ENCODE measurements around the gene GSTM5. TPM values are rescaled to one million over a fixed set of nuclear protein-coding genes. Genes with fewer than 3 reads are reported as not detected.

GSTM5 gene
- total and polyA plus RNA-seq, 5 donors from 2014 or later, result not detected

DNA sequence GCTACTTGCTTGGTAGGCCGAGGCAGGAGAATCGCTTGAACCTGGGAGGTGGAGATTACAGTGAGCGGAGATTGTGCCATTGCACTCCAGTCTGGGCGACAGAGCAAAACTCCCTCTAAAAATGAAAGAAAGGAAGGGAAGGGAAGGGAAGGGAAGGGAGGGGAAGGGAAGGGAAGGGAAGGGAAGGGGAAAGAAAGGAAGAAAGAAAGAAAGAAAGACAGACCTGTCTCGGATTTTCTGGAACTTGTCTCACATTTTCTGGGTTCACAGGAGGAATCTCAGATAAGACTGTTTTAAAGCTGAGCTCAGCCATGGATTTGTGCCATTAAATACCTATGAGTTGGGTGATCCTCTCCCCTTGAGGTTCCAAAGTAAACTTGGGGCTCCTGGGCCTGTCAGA is 12.9 kb downstream of the GSTM5 start:
- Mint-ChIP-seq H3K36me3 (no peaks in the 10 kb centered on the region), H3K27ac (no peak overlapping the region), H3K27me3 (peaks cover 40% of the 10 kb centered on the region), H3K9me3 (no peaks in the 10 kb centered on the region), H3K4me3 (no peak overlapping the region), H3K4me1 (no peaks in the 10 kb centered on the region)
- peaks cover 5% of the 10 kb centered on the region for H3K27me3 ChIP-seq (ENCODE audit: control insufficient read depth, insufficient read depth, low read length)
- no peak for ATAC-seq (ENCODE audit: low read depth in 2 of 2)
- DNase-seq, result no peak
- H3K36me3 ChIP-seq (ENCODE audit: control insufficient read depth, insufficient read depth, low read length), result no peaks in the 10 kb centered on the region
- H3K4me3 ChIP-seq (ENCODE audit: low read depth, low read length), result no peak overlapping the region
- no peak overlapping the region for H3K27ac ChIP-seq (ENCODE audit: insufficient read depth, low read length, poor library complexity, severe bottlenecking)
- H3K9me3 ChIP-seq (ENCODE audit: control insufficient read depth in 2 of 2, low read length in 2 of 2), result no peaks in the 10 kb centered on the region
- H3K4me1 ChIP-seq (ENCODE audit: control insufficient read depth, insufficient read depth, low read length, poor library complexity, severe bottlenecking), result no peaks in the 10 kb centered on the region

DNA sequence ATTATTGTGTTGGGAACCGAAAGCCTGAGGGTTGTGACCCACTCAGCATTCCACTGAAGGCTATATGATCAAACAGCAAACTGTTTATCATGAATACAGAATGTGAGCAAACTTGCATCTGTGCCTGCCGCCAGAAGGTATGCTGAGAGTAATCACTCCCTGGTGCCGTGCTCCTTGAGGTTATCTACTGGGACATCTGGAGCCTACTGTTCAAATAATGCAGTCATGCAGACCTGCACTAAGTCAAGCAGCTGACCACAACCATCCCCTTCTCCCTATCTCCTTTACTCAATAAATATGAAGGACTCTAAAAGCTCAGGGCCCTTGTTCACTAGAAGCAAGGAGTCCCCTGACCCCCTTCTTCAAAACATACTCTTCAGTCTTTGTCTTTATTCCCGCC is 13.5 kb downstream of the GSTM5 start:
- peaks cover 5% of the 10 kb centered on the region for H3K27me3 ChIP-seq (ENCODE audit: control insufficient read depth, insufficient read depth, low read length)
- Mint-ChIP-seq H3K36me3 (no peaks in the 10 kb centered on the region), H3K9me3 (no peaks in the 10 kb centered on the region), H3K4me1 (no peaks in the 10 kb centered on the region), H3K27ac (no peak overlapping the region), H3K4me3 (no peak overlapping the region), H3K27me3 (peaks cover 40% of the 10 kb centered on the region)
- H3K4me1 ChIP-seq (ENCODE audit: control insufficient read depth, insufficient read depth, low read length, poor library complexity, severe bottlenecking), result no peaks in the 10 kb centered on the region
- H3K9me3 ChIP-seq (ENCODE audit: control insufficient read depth in 2 of 2, low read length in 2 of 2), result no peaks in the 10 kb centered on the region
- no peaks in the 10 kb centered on the region for H3K36me3 ChIP-seq (ENCODE audit: control insufficient read depth, insufficient read depth, low read length)
- no peak for DNase-seq
- H3K27ac ChIP-seq (ENCODE audit: insufficient read depth, low read length, poor library complexity, severe bottlenecking), result no peak overlapping the region
- ATAC-seq (ENCODE audit: low read depth in 2 of 2), result no peak
- no peak overlapping the region for H3K4me3 ChIP-seq (ENCODE audit: low read depth, low read length)

DNA sequence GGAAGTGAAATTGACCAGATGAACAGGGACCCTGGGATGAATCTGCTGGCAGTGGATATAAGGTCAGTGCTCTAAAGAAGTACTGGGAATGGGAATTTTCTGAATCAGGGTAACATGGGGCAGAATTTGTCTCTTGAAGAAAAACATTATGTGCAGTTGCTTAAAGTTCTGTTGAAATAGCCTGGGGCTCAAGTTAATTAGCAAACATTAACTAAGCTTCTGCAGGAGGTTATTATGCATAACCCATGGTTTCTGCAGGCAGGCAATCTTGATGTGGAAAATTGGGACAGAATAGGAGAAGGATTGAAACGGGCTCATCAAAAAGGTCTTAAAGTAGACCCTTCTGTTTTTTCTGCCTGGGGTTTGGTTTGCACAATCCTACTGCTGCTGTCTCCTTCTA is 14.0 kb downstream of the GSTM5 start:
- Histone ChIP-seq H3K4me1 (ENCODE audit: control insufficient read depth, insufficient read depth, low read length, poor library complexity, severe bottlenecking) (no peaks in the 10 kb centered on the region), H3K36me3 (ENCODE audit: control insufficient read depth, insufficient read depth, low read length) (no peaks in the 10 kb centered on the region), H3K27me3 (ENCODE audit: control insufficient read depth, insufficient read depth, low read length) (peaks cover 3% of the 10 kb centered on the region), H3K27ac (ENCODE audit: insufficient read depth, low read length, poor library complexity, severe bottlenecking) (no peak overlapping the region), H3K4me3 (ENCODE audit: low read depth, low read length) (no peak overlapping the region), H3K9me3 (ENCODE audit: control insufficient read depth in 2 of 2, low read length in 2 of 2) (no peaks in the 10 kb centered on the region)
- no peaks in the 10 kb centered on the region for H3K9me3 Mint-ChIP-seq
- H3K27me3 Mint-ChIP-seq, result peaks cover 39% of the 10 kb centered on the region
- DNase-seq, result no peak
- no peak overlapping the region for H3K27ac Mint-ChIP-seq
- no peaks in the 10 kb centered on the region for H3K36me3 Mint-ChIP-seq
- no peak for ATAC-seq (ENCODE audit: low read depth in 2 of 2)
- no peak overlapping the region for H3K4me3 Mint-ChIP-seq
- no peaks in the 10 kb centered on the region for H3K4me1 Mint-ChIP-seq

DNA sequence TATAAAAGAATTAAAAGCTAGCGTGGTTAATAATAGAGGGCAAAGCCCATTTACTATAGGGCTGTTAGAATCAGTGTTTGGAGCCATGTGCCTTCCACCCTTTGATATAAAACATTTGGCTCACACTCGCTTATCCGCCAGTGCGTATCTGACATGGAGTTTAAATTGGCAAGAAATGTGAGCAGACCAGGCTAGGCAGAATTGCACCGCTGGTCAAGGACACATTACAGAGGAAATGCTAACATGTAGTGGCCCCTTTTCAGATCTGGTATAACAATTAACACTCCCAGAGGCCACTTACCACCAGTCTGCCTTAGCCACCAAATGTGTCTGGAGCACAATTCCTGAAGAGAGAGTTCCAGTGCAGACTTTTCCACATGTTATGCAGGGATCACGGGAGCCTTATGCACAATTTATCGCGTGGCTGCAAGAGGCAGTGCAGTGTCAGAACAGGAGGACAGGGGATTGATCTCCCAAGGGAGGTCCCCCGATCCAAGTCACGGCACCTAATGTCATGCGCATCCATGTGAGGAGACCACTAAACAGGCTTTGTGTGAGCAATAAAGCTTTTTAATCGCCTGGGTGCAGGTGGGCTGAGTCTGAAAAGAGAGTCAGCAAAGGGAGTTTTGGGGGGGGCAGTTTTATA is 14.8 kb downstream of the GSTM5 start:
- Mint-ChIP-seq H3K27ac (no peak overlapping the region), H3K27me3 (peaks cover 35% of the 10 kb centered on the region), H3K4me1 (no peaks in the 10 kb centered on the region), H3K9me3 (no peaks in the 10 kb centered on the region), H3K4me3 (no peak overlapping the region), H3K36me3 (no peaks in the 10 kb centered on the region)
- Histone ChIP-seq H3K27me3 (ENCODE audit: control insufficient read depth, insufficient read depth, low read length) (no peaks in the 10 kb centered on the region), H3K27ac (ENCODE audit: insufficient read depth, low read length, poor library complexity, severe bottlenecking) (no peak overlapping the region), H3K4me1 (ENCODE audit: control insufficient read depth, insufficient read depth, low read length, poor library complexity, severe bottlenecking) (no peaks in the 10 kb centered on the region), H3K36me3 (ENCODE audit: control insufficient read depth, insufficient read depth, low read length) (no peaks in the 10 kb centered on the region), H3K4me3 (ENCODE audit: low read depth, low read length) (no peak overlapping the region), H3K9me3 (ENCODE audit: control insufficient read depth in 2 of 2, low read length in 2 of 2) (no peaks in the 10 kb centered on the region)
- no peak for ATAC-seq (ENCODE audit: low read depth in 2 of 2)
- DNase-seq, result no peak

DNA sequence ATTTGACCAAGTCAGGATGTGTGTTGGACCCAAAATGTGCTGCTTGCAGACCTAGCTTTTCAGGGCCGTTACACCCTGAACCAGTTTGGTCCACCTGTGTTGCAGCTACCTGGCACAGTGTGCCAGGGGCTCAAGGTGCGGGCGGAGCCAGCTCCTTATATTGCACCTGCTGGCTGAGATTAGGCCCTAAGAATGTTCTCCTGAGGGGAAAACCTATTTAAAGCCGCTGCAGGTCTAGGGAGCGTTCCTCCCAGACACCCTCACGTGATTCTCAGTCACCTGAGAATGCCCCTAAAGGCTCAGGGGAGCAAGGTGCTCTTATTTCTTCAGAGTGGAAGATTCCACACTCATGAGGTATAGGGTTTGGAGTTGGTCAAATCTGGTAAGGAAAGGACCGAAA is 16.8 kb downstream of the GSTM5 start:
- no peak for ATAC-seq (ENCODE audit: low read depth in 2 of 2)
- Histone ChIP-seq H3K27me3 (ENCODE audit: control insufficient read depth, insufficient read depth, low read length) (no peaks in the 10 kb centered on the region), H3K4me1 (ENCODE audit: control insufficient read depth, insufficient read depth, low read length, poor library complexity, severe bottlenecking) (no peaks in the 10 kb centered on the region), H3K36me3 (ENCODE audit: control insufficient read depth, insufficient read depth, low read length) (no peaks in the 10 kb centered on the region), H3K9me3 (ENCODE audit: control insufficient read depth in 2 of 2, low read length in 2 of 2) (no peaks in the 10 kb centered on the region), H3K4me3 (ENCODE audit: low read depth, low read length) (no peak overlapping the region), H3K27ac (ENCODE audit: insufficient read depth, low read length, poor library complexity, severe bottlenecking) (no peak overlapping the region)
- Mint-ChIP-seq H3K9me3 (no peaks in the 10 kb centered on the region), H3K36me3 (no peaks in the 10 kb centered on the region), H3K27me3 (peaks cover 32% of the 10 kb centered on the region), H3K27ac (no peak overlapping the region), H3K4me3 (no peak overlapping the region), H3K4me1 (no peaks in the 10 kb centered on the region)
- DNase-seq, result no peak

DNA sequence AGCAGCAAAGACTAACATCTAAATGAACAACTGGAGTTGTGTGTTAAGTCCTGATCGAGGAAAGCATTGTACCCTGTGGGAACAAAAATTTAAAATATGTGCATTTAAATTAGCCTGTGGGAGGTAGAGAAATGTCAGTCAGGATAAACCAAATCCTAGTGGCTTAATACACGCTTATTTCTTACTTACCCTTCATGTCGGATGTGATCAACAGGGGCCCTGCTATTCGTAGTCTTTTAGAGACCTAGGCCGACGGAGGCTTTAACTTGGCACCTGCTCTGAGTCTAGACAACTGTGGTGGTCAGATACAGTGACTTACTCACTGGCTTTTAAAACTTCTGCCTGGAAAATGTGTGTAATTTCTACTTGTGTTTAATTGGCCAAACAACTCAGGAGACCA is 18.6 kb downstream of the GSTM5 start:
- no peaks in the 10 kb centered on the region for H3K9me3 ChIP-seq (ENCODE audit: control insufficient read depth in 2 of 2, low read length in 2 of 2)
- H3K36me3 Mint-ChIP-seq, result no peaks in the 10 kb centered on the region
- no peaks in the 10 kb centered on the region for H3K4me1 ChIP-seq (ENCODE audit: control insufficient read depth, insufficient read depth, low read length, poor library complexity, severe bottlenecking)
- H3K27me3 ChIP-seq (ENCODE audit: control insufficient read depth, insufficient read depth, low read length), result peaks cover 2% of the 10 kb centered on the region
- ATAC-seq (ENCODE audit: low read depth in 2 of 2) (no peak), DNase-seq (no peak)
- H3K4me3 ChIP-seq (ENCODE audit: low read depth, low read length), result no peak overlapping the region
- H3K27ac Mint-ChIP-seq, result no peak overlapping the region
- H3K4me3 Mint-ChIP-seq, result no peak overlapping the region
- no peaks in the 10 kb centered on the region for H3K36me3 ChIP-seq (ENCODE audit: control insufficient read depth, insufficient read depth, low read length)
- H3K27me3 Mint-ChIP-seq, result peaks cover 30% of the 10 kb centered on the region
- peaks cover 0 to 2% (median 0%) of the 10 kb centered on the region in 7 donors for H3K9me3 Mint-ChIP-seq
- H3K27ac ChIP-seq (ENCODE audit: insufficient read depth, low read length, poor library complexity, severe bottlenecking), result no peak overlapping the region
- H3K4me1 Mint-ChIP-seq, result no peaks in the 10 kb centered on the region

DNA sequence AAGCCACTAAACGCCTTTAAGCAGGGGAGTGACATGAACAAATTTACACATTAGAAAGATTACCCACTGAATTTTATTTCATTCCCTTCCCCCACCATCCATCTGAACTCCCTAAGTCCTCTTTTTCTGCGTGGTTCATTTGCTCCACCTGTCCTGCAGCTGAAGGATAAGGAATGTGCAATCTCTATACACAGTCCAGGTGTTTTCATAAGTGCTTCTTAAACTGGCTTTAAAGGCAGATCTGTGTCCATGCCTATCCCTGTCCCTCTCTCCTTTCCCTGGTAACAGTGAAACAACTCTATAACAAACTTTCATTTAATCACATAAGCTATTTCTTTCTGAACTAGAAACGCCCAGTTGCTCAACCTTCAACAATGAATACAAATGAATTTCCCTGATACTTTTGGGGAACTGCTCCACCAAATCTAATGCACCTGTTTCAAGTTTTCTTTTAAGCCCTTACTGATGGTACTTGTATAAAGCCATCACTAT is 20.4 kb downstream of the GSTM5 start:
- DNase-seq, result no peak
- Histone ChIP-seq H3K27ac (ENCODE audit: insufficient read depth, low read length, poor library complexity, severe bottlenecking) (no peak overlapping the region), H3K36me3 (ENCODE audit: control insufficient read depth, insufficient read depth, low read length) (peaks cover 2% of the 10 kb centered on the region), H3K4me3 (ENCODE audit: low read depth, low read length) (no peak overlapping the region), H3K9me3 (ENCODE audit: control insufficient read depth in 2 of 2, low read length in 2 of 2) (no peaks in the 10 kb centered on the region), H3K27me3 (ENCODE audit: control insufficient read depth, insufficient read depth, low read length) (peaks cover 4% of the 10 kb centered on the region), H3K4me1 (ENCODE audit: control insufficient read depth, insufficient read depth, low read length, poor library complexity, severe bottlenecking) (no peaks in the 10 kb centered on the region)
- H3K27ac Mint-ChIP-seq, result peak overlapping the region in 1 of 3 donors; percentile 20
- H3K27me3 Mint-ChIP-seq, result peaks cover 17% of the 10 kb centered on the region
- no peak overlapping the region for H3K4me3 Mint-ChIP-seq
- ATAC-seq (ENCODE audit: low read depth in 2 of 2), result no peak
- no peaks in the 10 kb centered on the region for H3K36me3 Mint-ChIP-seq
- H3K4me1 Mint-ChIP-seq, result no peaks in the 10 kb centered on the region
- peaks cover 0 to 2% (median 0%) of the 10 kb centered on the region in 7 donors for H3K9me3 Mint-ChIP-seq

DNA sequence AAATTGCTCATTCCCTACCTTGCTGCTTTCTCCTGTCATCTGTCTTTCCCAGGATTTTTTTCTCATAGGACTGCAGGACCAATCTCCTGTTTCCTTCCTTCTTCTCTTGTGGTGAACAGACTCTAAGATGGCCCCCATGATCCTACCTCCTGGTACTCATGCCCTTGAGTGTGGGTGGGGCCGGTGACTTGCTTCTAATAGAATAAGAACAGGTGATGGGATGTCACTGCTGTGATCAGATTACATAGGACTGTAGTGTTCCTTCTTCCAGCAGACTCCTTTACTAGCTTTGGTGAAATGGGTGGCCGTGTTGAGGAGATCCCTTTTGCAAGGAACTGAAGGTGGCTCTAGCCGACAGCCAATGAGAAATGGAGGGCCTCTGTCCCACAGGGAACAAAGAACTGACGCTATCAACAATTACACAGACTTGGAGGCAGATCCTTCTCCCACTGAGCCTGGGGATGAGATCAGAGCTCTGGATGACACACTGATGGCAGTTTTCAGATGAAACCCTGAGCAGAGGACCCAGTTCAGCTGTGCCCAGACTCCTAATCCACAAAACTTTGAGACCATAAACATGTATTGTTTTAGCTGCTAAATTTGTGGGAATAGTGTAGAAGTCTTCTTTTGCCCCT is 21.3 kb downstream of the GSTM5 start:
- Mint-ChIP-seq H3K27me3 (peaks cover 17% of the 10 kb centered on the region), H3K36me3 (peaks cover 3% of the 10 kb centered on the region), H3K27ac (no peak overlapping the region), H3K4me3 (no peak overlapping the region), H3K4me1 (no peaks in the 10 kb centered on the region), H3K9me3 (peaks cover 0 to 2% (median 0%) of the 10 kb centered on the region in 7 donors)
- no peak for DNase-seq
- H3K4me3 ChIP-seq (ENCODE audit: low read depth, low read length), result no peak overlapping the region
- ATAC-seq (ENCODE audit: low read depth in 2 of 2), result no peak
- H3K9me3 ChIP-seq (ENCODE audit: control insufficient read depth in 2 of 2, low read length in 2 of 2), result no peaks in the 10 kb centered on the region
- peaks cover 10% of the 10 kb centered on the region for H3K27me3 ChIP-seq (ENCODE audit: control insufficient read depth, insufficient read depth, low read length)
- no peaks in the 10 kb centered on the region for H3K4me1 ChIP-seq (ENCODE audit: control insufficient read depth, insufficient read depth, low read length, poor library complexity, severe bottlenecking)
- H3K27ac ChIP-seq (ENCODE audit: insufficient read depth, low read length, poor library complexity, severe bottlenecking), result no peak overlapping the region
- peaks cover 2% of the 10 kb centered on the region for H3K36me3 ChIP-seq (ENCODE audit: control insufficient read depth, insufficient read depth, low read length)
